ENCODE data around the gene CUEDC1.

CUEDC1 gene

GRCh38 chr17:57874058-57874419 is 81.2 kb downstream of the CUEDC1 start:
- no peak for DNase-seq

GRCh38 chr17:57873261-57874057 is 81.8 kb downstream of the CUEDC1 start:
- no peak for DNase-seq

- DNase-seq = no peak
These were observed 82.7 kb downstream of the CUEDC1 start for GRCh38 chr17:57872536-57872935.

- DNase-seq = no peak
These were observed 83.3 kb downstream of the CUEDC1 start for GRCh38 chr17:57871863-57872262.

GRCh38 chr17:57871155-57871554 is 84.1 kb downstream of the CUEDC1 start:
- no peak for DNase-seq

- no peak for DNase-seq
These were observed 85.0 kb downstream of the CUEDC1 start for GRCh38 chr17:57870283-57870635.

GRCh38 chr17:57869617-57870282 is 85.5 kb downstream of the CUEDC1 start:
- DNase-seq = no peak

- no peak for DNase-seq
These were observed 86.1 kb downstream of the CUEDC1 start for GRCh38 chr17:57868910-57869616.

- DNase-seq = no peak
These were observed 87.0 kb downstream of the CUEDC1 start for GRCh38 chr17:57868007-57868909.

GRCh38 chr17:57867126-57867525 is 88.1 kb downstream of the CUEDC1 start:
- DNase-seq = no peak

- DNase-seq = no peak
These were observed 88.5 kb downstream of the CUEDC1 start for GRCh38 chr17:57866723-57867122.

- DNase-seq = no peak
These were observed 88.9 kb downstream of the CUEDC1 start for GRCh38 chr17:57866319-57866718.

- DNase-seq = no peak
These were observed 90.9 kb downstream of the CUEDC1 start for GRCh38 chr17:57864273-57864672.

GRCh38 chr17:57862694-57863667 is 92.2 kb downstream of the CUEDC1 start:
- DNase-seq = no peak

GRCh38 chr17:57861790-57862693 is 93.2 kb downstream of the CUEDC1 start:
- DNase-seq = no peak

- DNase-seq = no peak
These were observed 94.0 kb downstream of the CUEDC1 start for GRCh38 chr17:57861000-57861789.

GRCh38 chr17:57860414-57860999 is 94.7 kb downstream of the CUEDC1 start:
- no peak for DNase-seq

- no peak for DNase-seq
These were observed 95.4 kb downstream of the CUEDC1 start for GRCh38 chr17:57859601-57860413.
